K562 (cell line): ENCODE data around the gene TAF11. TPM values are rescaled to one million over a fixed set of nuclear protein-coding genes. Genes with fewer than 3 reads are reported as not detected.

Source experiments
- BRD4 ChIP-seq: fragments of 200-600 bp; sonication (generic); IDR thresholded peaks from 2 replicates; pipeline ENCODE4 v1.6.1; 2017; ENCODE audit warnings: inconsistent platforms
- CEBPG ChIP-seq, 3 experiments: fragments of 200-800 bp in 1 of 3; sonication (Bioruptor generic) in 1 of 3; sonication (generic) in 1 of 3; formaldehyde crosslinking in 1 of 3; IDR thresholded peaks in 2 of 3; conservative IDR thresholded peaks in 1 of 3; 2 replicates each; pipeline versions ENCODE4 v1.6.1 to v1.8.0; 2016 to 2022; ENCODE audit warnings: missing compliant biosample characterization in 2 of 3, missing genetic modification characterization in 2 of 3, mild to moderate bottlenecking in 1 of 3, missing genetic modification reagents in 1 of 3
- CEBPZ ChIP-seq: fragments of 150-350 bp; IDR thresholded peaks from 2 replicates; pipeline ENCODE4 v1.6.1; 2014; ENCODE audit warnings: low read depth, mild to moderate bottlenecking, low read length, borderline replicate concordance
- GABPB1 ChIP-seq: sonication (generic); formaldehyde crosslinking; IDR thresholded peaks from 2 replicates; pipeline ENCODE4 v1.8.0; 2022; ENCODE audit warnings: mild to moderate bottlenecking, missing genetic modification reagents
- HBP1 ChIP-seq: fragments of 450-650 bp; formaldehyde crosslinking; IDR thresholded peaks from 2 replicates; pipeline ENCODE4 v1.4.0; 2022; ENCODE audit warnings: missing genetic modification characterization
- HDAC2 ChIP-seq: fragments of 450-650 bp; IDR thresholded peaks from 2 replicates; pipeline ENCODE4 v1.6.1; 2016; ENCODE audit warnings: mild to moderate bottlenecking
- ID3 ChIP-seq, 2 experiments: fragments of 250-450 bp in 1 of 2; fragments of 450-650 bp in 1 of 2; sonication (Bioruptor Pico) in 1 of 2; IDR thresholded peaks; 2 replicates each; pipeline versions ENCODE4 v1.6.1 to v1.8.0; 2016 to 2021; ENCODE audit warnings: mild to moderate bottlenecking in 2 of 2, moderate library complexity in 2 of 2, missing compliant biosample characterization in 1 of 2, missing genetic modification characterization in 1 of 2
- MTA1 ChIP-seq: fragments of 450-650 bp; IDR thresholded peaks from 2 replicates; pipeline ENCODE4 v1.6.1; 2017; ENCODE audit warnings: borderline replicate concordance
- PATZ1 ChIP-seq: fragments of 250-450 bp; sonication (Bioruptor Pico); IDR thresholded peaks from 2 replicates; pipeline ENCODE4 v1.5.0; 2020; ENCODE audit warnings: mild to moderate bottlenecking, borderline replicate concordance
- PHB ChIP-seq: fragments of 250-450 bp; sonication (Bioruptor Pico); IDR thresholded peaks from 2 replicates; pipeline ENCODE4 v1.5.0; 2021
- PTTG1 ChIP-seq: fragments of 450-650 bp; IDR thresholded peaks from 2 replicates; pipeline ENCODE4 v1.6.1; 2016; ENCODE audit warnings: low read depth, mild to moderate bottlenecking, missing genetic modification characterization, missing compliant biosample characterization
- RHOXF2B ChIP-seq: fragments of 250-450 bp; sonication (Bioruptor Pico); conservative IDR thresholded peaks from 2 replicates; pipeline ENCODE4 v1.5.1; 2021
- TOE1 ChIP-seq, 2 experiments: fragments of 450-650 bp in 1 of 2; sonication (generic) in 1 of 2; formaldehyde crosslinking in 1 of 2; IDR thresholded peaks; 2 replicates each; pipeline versions ENCODE4 v1.7.1 to v1.8.0; 2016 to 2022; ENCODE audit warnings: borderline replicate concordance in 2 of 2, mild to moderate bottlenecking in 2 of 2, antibody characterized with exemption in 1 of 2, inconsistent platforms in 1 of 2, low read depth in 1 of 2, missing genetic modification reagents in 1 of 2, moderate library complexity in 1 of 2
- USF2 ChIP-seq: sonication (generic); formaldehyde crosslinking; IDR thresholded peaks from 2 replicates; pipeline ENCODE4 v1.5.0; 2020; ENCODE audit warnings: missing genetic modification reagents
- XRCC5 ChIP-seq: fragments of 200-400 bp; formaldehyde crosslinking; IDR thresholded peaks from 2 replicates; pipeline ENCODE4 v1.6.1; 2017; ENCODE audit warnings: low read depth, mild to moderate bottlenecking, low read length
- ZNF134 ChIP-seq: fragments of 250-450 bp; sonication (Bioruptor Pico); conservative IDR thresholded peaks from 2 replicates; pipeline ENCODE4 v1.4.0; 2020
- ZNF785 ChIP-seq: fragments of 250-450 bp; sonication (Bioruptor Pico); IDR thresholded peaks from 2 replicates; pipeline ENCODE4 v1.4.0; 2020; ENCODE audit warnings: mild to moderate bottlenecking
- polyA plus RNA-seq, 8 experiments: library from polyadenylated mRNA; depleted of rRNA in 4 of 8; stranded (reverse) in 5 of 8; unstranded in 3 of 8; fragments of >200 nt; fragmentation: Nextera tagmentation in 2 of 8; fragmentation: Illumina TruSeq in 1 of 8; extraction: Ambion mirVana in 2 of 8; extraction: Trizol in 1 of 8; gene quantifications; 2 replicates each; pipeline versions ENCODE4 v1.2.1 to v1.2.3, GENCODE V29; 2011 to 2014; ENCODE audit warnings: inconsistent platforms in 1 of 8, missing spikeins in 1 of 8
- total RNA-seq, 7 experiments: library from RNA; depleted of rRNA in 6 of 7; stranded (reverse); fragments of >200 nt in 6 of 7; fragmentation: Illumina TruSeq in 2 of 7; extraction: Trizol in 2 of 7; gene quantifications; 2 replicates each; pipeline versions ENCODE4 v1.2.1 to v1.2.3, GENCODE V29; 2011 to 2021; ENCODE audit warnings: low replicate concordance in 1 of 7

Gene TAF11
- total and polyA plus RNA-seq, 9 of the 15 experiments (the other 6 are each of a cell fraction or from before 2014, with no cell fraction given), result 40.9 to 91.9 (median 71.9) TPM

- TF ChIP-seq ID3 (CRISPR knock-in tag; IDR thresholded peaks at IDR 0.05), result no peak
- TF ChIP-seq ID3 (tag; IDR thresholded peaks at IDR 0.05), result 0 out of 2 replicates have a peak, but pooled peaks have one; percentile 48
- TF ChIP-seq CEBPG (CRISPR knock-in tag; IDR thresholded peaks at IDR 0.05), result peak; percentile 49; the same call in 1 of the 2 replicates
- 0 out of 4 replicates have a peak, but pooled peaks of 1 of the 2 experiments have one; percentile 33 for TF ChIP-seq CEBPG (tag; conservative IDR thresholded peaks at IDR 0.05 in 1 of 2, IDR thresholded peaks at IDR 0.05 in 1 of 2)
- TF ChIP-seq CEBPZ, result 0 out of 2 replicates have a peak, but pooled peaks have one; percentile 39
- TF ChIP-seq HDAC2, result peak; percentile 82
- TF ChIP-seq MTA1, result peak; percentile 99
- no peak for TF ChIP-seq ZNF134
- no peak for TF ChIP-seq ZNF785 (CRISPR knock-in tag)
- TF ChIP-seq USF2 (CRISPR knock-in tag), result no peak
- no peak for TF ChIP-seq PHB (CRISPR knock-in tag)
- TF ChIP-seq TOE1 (IDR thresholded peaks at IDR 0.05; ENCODE audit: borderline replicate concordance), result peak; percentile 53; the same call in 1 of the 2 replicates
- peak; percentile 72; the same call in 1 of the 2 replicates for TF ChIP-seq TOE1 (CRISPR knock-in tag; IDR thresholded peaks at IDR 0.05; ENCODE audit: borderline replicate concordance, low read depth)
- 0 out of 2 replicates have a peak, but pooled peaks have one; percentile 16 for TF ChIP-seq HBP1 (CRISPR knock-in tag)
- TF ChIP-seq XRCC5, result 0 out of 2 replicates have a peak, but pooled peaks have one; percentile 39
- no peak for TF ChIP-seq PTTG1 (tag)
- peak; percentile 90 for TF ChIP-seq GABPB1
- no peak for TF ChIP-seq PATZ1 (CRISPR knock-in tag)
- peak; percentile 64 for TF ChIP-seq BRD4
- no peak for TF ChIP-seq RHOXF2B (CRISPR knock-in tag)
Measured at GRCh38 chr6:34887753-34888513, at the start of gene TAF11 (continued).
